ENCODE measurements around the gene IL17RB.

Gene IL17RB

DNA sequence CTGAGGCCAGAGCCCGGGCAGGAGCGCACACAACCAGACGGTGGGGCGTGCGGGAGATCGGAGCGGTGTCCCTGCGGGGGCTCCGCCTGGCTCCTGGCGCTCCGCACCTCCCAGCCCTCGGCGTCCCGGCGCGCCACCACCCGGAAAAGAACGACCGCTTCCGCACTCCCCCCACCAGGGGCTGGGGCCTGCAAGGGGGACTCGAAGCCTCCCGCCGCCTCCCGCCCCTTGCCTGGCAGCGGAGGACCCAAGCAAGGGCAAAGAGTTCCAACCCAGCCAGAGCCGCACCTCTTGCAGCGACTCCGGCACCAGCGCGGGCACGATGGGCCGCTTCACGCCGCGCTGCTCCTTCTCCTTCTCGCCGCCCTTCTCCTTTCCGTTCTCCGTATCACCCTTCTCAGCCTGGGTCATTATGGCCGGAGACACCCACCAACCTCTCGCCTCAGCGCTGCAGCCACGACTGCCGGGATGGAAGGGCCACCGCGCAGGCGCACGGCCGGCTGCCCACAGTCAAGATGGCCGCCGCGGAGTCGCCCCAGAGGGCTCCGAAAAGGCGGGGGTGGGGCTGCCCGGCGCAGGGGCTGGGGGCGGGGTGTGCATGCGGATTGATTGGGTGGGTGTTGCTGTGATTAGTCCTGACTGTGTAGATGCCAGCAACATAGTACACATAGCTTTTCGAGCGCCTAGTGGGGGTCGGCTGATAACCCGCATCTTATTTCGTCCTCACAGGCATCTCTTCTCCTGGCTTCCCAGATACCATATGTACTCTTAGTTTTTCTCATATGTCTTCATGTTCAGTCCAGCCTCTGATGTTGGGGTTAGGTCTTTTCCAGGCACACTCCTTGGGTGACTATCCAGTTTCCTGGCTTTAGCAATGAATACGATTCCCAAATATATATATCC is 35.6 kb downstream of the IL17RB start, which contains the start of gene ACTR8:
ACTR8 (minus strand) TSS at position 462 of the 903 bp plus-strand sequence; CDS start at position 411, 51 bp downstream.
- Histone ChIP-seq H3K4me3 (ENCODE audit: low read depth, low read length) (peak within 1 kb of the TSS; percentile 72), H3K4me1 (0 out of 2 replicates have a peak, but pooled peaks cover 3% of the 10 kb centered on the region), H3K27me3 (no peaks in the 10 kb centered on the region), H3K36me3 (peaks cover 9% of the 10 kb centered on the region; the same call in 1 of the 2 replicates), H3K9me3 (no peaks in the 10 kb centered on the region)
- TF ChIP-seq, protein P1, sequence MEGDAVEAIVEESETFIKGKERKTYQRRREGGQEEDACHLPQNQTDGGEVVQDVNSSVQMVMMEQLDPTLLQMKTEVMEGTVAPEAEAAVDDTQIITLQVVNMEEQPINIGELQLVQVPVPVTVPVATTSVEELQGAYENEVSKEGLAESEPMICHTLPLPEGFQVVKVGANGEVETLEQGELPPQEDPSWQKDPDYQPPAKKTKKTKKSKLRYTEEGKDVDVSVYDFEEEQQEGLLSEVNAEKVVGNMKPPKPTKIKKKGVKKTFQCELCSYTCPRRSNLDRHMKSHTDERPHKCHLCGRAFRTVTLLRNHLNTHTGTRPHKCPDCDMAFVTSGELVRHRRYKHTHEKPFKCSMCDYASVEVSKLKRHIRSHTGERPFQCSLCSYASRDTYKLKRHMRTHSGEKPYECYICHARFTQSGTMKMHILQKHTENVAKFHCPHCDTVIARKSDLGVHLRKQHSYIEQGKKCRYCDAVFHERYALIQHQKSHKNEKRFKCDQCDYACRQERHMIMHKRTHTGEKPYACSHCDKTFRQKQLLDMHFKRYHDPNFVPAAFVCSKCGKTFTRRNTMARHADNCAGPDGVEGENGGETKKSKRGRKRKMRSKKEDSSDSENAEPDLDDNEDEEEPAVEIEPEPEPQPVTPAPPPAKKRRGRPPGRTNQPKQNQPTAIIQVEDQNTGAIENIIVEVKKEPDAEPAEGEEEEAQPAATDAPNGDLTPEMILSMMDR (IDR thresholded peaks at IDR 0.05; ENCODE audit: low read depth, low read length): no peak
- peak; percentile 83 for DNase-seq

DNA sequence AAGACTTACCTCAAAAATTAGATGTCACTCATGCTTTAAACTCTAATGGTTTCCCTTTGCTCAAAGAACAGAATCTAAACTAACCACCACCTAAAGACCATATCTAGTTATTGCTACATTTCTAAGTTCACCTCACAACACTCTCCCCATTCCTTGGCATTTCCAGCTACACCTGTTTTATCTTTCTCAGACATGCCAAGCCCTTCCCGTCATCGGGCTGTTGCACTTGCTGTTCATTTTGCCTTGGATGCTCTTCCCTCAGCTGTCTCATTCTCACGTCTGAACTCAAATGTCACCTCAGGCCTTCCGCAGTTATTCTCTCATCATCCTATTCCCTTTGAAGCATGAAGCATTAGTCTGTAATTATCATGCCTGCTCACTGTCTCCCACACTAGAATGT is 36.6 kb downstream of the IL17RB start:
- no peaks in the 10 kb centered on the region for H3K9me3 ChIP-seq
- peaks cover 4% of the 10 kb centered on the region for H3K36me3 ChIP-seq
- H3K4me1 ChIP-seq: 0 out of 2 replicates have a peak, but pooled peaks cover 3% of the 10 kb centered on the region
- DNase-seq: no peak
- TF ChIP-seq, protein P1 (IDR thresholded peaks at IDR 0.05; ENCODE audit: low read depth, low read length): no peak
- no peaks in the 10 kb centered on the region for H3K27me3 ChIP-seq
- H3K4me3 ChIP-seq (ENCODE audit: low read depth, low read length): no peak overlapping the region

DNA sequence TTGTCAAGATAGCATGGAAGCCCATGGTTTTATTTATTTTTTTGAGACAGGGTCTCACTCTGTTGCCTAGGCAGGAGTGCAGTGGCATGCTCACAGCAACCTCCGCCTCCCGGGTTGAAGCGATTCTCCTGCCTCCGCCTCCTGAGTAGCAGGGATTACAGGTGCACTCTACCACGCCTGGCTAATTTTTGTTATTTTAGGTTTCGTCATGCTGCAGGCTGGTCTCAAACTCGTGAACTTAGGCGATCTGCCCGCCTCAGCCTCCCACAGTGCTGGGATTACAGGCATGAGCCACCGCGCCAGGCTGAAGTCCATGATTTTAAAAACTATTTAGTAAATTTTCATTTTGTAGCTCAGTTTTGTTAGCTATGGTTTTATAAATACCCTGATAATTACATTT is 38.3 kb downstream of the IL17RB start:
- Histone ChIP-seq H3K27me3 (no peaks in the 10 kb centered on the region), H3K4me3 (ENCODE audit: low read depth, low read length) (no peak overlapping the region), H3K36me3 (peaks cover 6% of the 10 kb centered on the region), H3K9me3 (no peaks in the 10 kb centered on the region), H3K4me1 (0 out of 2 replicates have a peak, but pooled peaks cover 3% of the 10 kb centered on the region)
- DNase-seq: no peak
- TF ChIP-seq, protein P1 (IDR thresholded peaks at IDR 0.05; ENCODE audit: low read depth, low read length): no peak

DNA sequence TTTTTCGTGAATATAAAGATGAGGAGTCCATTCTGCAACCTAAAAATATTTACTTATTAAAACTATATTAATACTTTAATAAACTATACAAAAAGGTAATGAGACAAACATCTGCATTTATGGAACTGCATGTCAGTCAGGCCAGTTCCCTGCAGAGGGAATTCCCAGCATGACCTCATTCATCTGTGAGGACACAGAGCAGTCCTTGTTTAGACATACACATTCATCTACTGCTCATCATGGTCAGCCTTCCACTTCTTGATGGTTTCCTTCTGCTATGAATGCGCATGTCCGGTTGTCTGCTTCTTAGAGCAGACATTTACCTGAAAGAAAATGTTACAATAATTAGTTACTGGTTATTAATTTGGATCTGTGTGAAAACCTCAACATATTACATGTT is 38.9 kb downstream of the IL17RB start:
- H3K4me3 ChIP-seq (ENCODE audit: low read depth, low read length): no peak overlapping the region
- H3K36me3 ChIP-seq: peaks cover 3% of the 10 kb centered on the region; the same call in 1 of the 2 replicates
- TF ChIP-seq, protein P1 (IDR thresholded peaks at IDR 0.05; ENCODE audit: low read depth, low read length): no peak
- no peaks in the 10 kb centered on the region for H3K27me3 ChIP-seq
- H3K4me1 ChIP-seq: 0 out of 2 replicates have a peak, but pooled peaks cover 3% of the 10 kb centered on the region
- H3K9me3 ChIP-seq: no peaks in the 10 kb centered on the region
- DNase-seq: no peak

DNA sequence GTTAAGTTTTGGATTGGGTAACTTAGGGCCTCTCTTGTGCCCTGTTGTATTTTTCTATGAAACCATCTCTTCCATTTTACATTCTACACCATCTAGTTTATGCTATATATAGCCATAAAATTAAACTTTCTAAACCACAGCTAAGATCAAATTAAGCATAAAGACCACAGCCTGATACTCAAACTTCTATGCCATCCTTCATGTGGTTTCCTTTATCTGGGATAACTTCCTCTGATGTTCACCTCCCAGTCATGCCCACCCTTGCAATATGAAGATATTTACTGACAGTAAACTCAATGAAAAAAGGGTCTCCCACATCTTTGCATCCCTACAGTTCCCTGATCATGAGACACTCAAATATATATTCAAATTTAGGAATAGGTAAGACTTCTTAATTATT is 41.1 kb downstream of the IL17RB start:
- no peaks in the 10 kb centered on the region for H3K27me3 ChIP-seq
- TF ChIP-seq, protein P1 (IDR thresholded peaks at IDR 0.05; ENCODE audit: low read depth, low read length): no peak
- H3K9me3 ChIP-seq: no peaks in the 10 kb centered on the region
- no peak for DNase-seq
- peaks cover 3% of the 10 kb centered on the region; the same call in 1 of the 2 replicates for H3K36me3 ChIP-seq
- no peak overlapping the region for H3K4me3 ChIP-seq (ENCODE audit: low read depth, low read length)
- no peaks in the 10 kb centered on the region for H3K4me1 ChIP-seq

DNA sequence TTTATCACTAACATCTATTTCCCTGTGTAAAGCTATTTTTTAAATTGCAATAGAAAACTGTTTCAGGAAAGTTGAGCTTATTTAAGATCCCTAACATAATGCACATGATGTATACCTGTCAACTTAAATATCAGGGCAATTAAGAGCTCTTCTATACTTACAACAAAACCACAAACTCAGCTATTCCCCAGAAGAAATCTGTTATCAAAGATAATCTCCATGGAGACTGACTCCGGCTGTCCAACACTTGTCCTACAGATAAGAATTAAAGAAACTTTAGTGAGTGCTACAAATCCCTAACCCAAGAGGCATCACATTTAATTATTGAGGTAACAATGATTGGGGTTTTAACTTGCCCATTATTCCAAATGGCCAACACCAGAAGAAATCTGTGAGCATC is 41.9 kb downstream of the IL17RB start:
- no peaks in the 10 kb centered on the region for H3K27me3 ChIP-seq
- H3K36me3 ChIP-seq: peaks cover 3% of the 10 kb centered on the region; the same call in 1 of the 2 replicates
- DNase-seq: no peak
- TF ChIP-seq, protein P1 (IDR thresholded peaks at IDR 0.05; ENCODE audit: low read depth, low read length): no peak
- H3K4me1 ChIP-seq: no peaks in the 10 kb centered on the region
- no peaks in the 10 kb centered on the region for H3K9me3 ChIP-seq
- H3K4me3 ChIP-seq (ENCODE audit: low read depth, low read length): no peak overlapping the region

All from BE2C (cell line).